Rectal smooth muscle tissue (tissue), 1 donor: ENCODE measurements around the gene WDR1.
"Not testable (repeated sequence)": the region's sequence is repeated elsewhere in the genome, so short reads cannot be mapped to it uniquely, and the experiment has no call there.

ENCODE experiments used
- H3K27ac ChIP-seq: one replicate; pipeline ENCODE4 v1.7.0; 2013; ENCODE audit warnings: low read depth, low read length, inconsistent platforms
- H3K27me3 ChIP-seq: one replicate; pipeline ENCODE4 v1.7.0; 2013; ENCODE audit warnings: low read length; ENCODE audit not compliant: control insufficient read depth, insufficient read depth
- H3K36me3 ChIP-seq: one replicate; pipeline ENCODE4 v1.7.0; 2013; ENCODE audit warnings: low read length; ENCODE audit not compliant: control insufficient read depth, insufficient read depth
- H3K4me1 ChIP-seq: one replicate; pipeline ENCODE4 v1.7.0; 2013; ENCODE audit warnings: low read length; ENCODE audit not compliant: control insufficient read depth, insufficient read depth
- H3K4me3 ChIP-seq: one replicate; pipeline ENCODE4 v1.7.0; 2013; ENCODE audit warnings: low read length
- H3K9ac ChIP-seq: one replicate; pipeline ENCODE4 v1.7.0; 2013; ENCODE audit warnings: low read length

WDR1 gene

DNA sequence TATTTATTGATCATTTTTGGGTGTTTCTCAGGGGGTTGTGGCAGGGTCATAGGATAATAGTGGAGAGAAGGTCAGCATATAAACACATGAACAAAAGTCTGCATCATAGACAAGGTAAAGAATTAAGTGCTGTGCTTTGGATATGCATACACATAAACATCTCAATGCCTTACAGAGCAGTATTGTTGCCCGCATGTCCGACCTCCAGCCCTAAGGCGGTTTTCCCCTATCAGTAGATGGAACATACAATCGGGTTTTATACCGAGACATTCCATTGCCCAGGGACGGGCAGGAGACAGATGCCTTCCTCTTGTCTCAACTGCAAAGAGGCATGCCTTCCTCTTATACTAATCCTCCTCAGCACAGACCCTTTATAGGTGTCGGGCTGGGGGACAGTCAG, 10.9 kb upstream of the WDR1 start:
- H3K36me3 ChIP-seq, H3K4me1 ChIP-seq, H3K27ac ChIP-seq, H3K9ac ChIP-seq, H3K4me3 ChIP-seq, H3K27me3 ChIP-seq: not testable (repeated sequence)

- H3K36me3 ChIP-seq = no peaks in the 10 kb centered on the region
- no peak overlapping the region for H3K9ac ChIP-seq
- no peak overlapping the region for H3K4me3 ChIP-seq
- no peak overlapping the region for H3K27ac ChIP-seq
- H3K27me3 ChIP-seq = no peaks in the 10 kb centered on the region
- H3K4me1 ChIP-seq = no peaks in the 10 kb centered on the region
These were observed 7.8 kb upstream of the WDR1 start for GRCh38 chr4:10124167-10124930.

GRCh38 chr4:10123227-10124101, 6.9 kb upstream of the WDR1 start:
- peaks cover 6% of the 10 kb centered on the region for H3K4me1 ChIP-seq
- H3K4me3 ChIP-seq = no peak overlapping the region
- H3K9ac ChIP-seq = no peak overlapping the region
- no peak overlapping the region for H3K27ac ChIP-seq
- H3K36me3 ChIP-seq = no peaks in the 10 kb centered on the region
- H3K27me3 ChIP-seq = no peaks in the 10 kb centered on the region

GRCh38 chr4:10122236-10122932, 5.8 kb upstream of the WDR1 start:
- peaks cover 2% of the 10 kb centered on the region for H3K36me3 ChIP-seq
- no peak overlapping the region for H3K27ac ChIP-seq
- H3K4me3 ChIP-seq = no peak overlapping the region
- H3K27me3 ChIP-seq = no peaks in the 10 kb centered on the region
- peaks cover 17% of the 10 kb centered on the region for H3K4me1 ChIP-seq
- no peak overlapping the region for H3K9ac ChIP-seq

DNA sequence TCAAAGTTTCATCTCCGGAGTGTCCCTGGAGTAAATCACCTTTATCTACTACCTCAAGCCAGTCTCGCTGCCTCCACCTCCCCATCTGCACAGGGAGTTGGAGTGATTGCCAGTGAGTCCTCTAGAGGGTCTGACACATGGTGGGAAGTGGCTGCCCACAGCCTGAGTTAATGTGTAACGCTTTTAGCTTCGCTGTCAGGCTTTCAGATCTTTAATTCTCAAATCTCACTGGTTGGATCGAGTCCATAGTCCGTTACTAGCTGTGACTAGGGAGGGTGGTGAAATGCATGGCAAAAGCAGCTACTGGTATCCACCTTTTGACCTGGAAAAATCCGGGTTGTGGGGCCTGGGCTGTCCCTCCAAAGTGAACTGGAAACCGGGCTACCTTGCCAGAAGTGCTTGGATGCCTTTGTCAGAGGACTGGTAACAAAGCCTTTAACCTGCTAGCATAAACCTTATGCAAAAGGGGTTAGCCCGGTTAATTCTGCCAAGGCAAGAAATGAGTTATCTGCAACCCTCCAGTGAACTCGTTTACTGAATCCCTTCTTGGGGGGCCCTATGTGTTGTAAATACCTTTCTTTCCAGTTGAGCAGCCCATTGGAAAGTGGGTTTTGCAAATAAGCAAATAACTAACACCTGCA, 5.1 kb upstream of the WDR1 start:
- Histone ChIP-seq H3K4me1 (peaks cover 18% of the 10 kb centered on the region), H3K27ac (no peak overlapping the region), H3K9ac (no peak overlapping the region), H3K4me3 (no peak overlapping the region), H3K27me3 (no peaks in the 10 kb centered on the region), H3K36me3 (peaks cover 2% of the 10 kb centered on the region)

- Histone ChIP-seq H3K9ac (no peak overlapping the region), H3K36me3 (peaks cover 2% of the 10 kb centered on the region), H3K27ac (no peak overlapping the region), H3K4me3 (no peak overlapping the region), H3K4me1 (peaks cover 18% of the 10 kb centered on the region), H3K27me3 (no peaks in the 10 kb centered on the region)
These were observed 4.5 kb upstream of the WDR1 start for GRCh38 chr4:10120943-10121567.

- no peak overlapping the region for H3K4me3 ChIP-seq
- no peak overlapping the region for H3K9ac ChIP-seq
- peak overlapping the region; percentile 99 for H3K27ac ChIP-seq
- H3K4me1 ChIP-seq = peaks cover 27% of the 10 kb centered on the region
- no peaks in the 10 kb centered on the region for H3K27me3 ChIP-seq
- peaks cover 6% of the 10 kb centered on the region for H3K36me3 ChIP-seq
These were observed 3.2 kb upstream of the WDR1 start for GRCh38 chr4:10119773-10120172.

DNA sequence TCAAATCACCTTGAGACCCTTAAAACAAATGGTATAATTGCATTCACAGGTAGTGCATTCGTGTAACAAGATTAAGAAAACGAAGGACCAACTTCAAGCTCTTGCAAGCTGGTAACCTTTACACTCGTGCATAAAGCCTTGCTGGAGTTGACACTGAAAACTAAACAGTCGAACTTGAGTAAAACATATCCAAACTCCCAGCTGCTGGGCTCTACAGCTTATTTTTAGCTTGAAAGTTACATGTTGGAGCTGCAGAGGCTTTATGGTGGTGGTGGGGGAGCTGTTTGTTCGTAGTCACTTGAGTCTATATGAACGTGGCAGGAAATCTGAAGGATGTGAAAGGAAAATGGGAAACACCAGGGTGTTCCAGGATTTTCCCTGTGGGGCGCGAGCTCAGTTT, 2.7 kb upstream of the WDR1 start:
- peaks cover 32% of the 10 kb centered on the region for H3K4me1 ChIP-seq
- H3K4me3 ChIP-seq = no peak overlapping the region
- H3K9ac ChIP-seq = peak overlapping the region; percentile 2
- peak overlapping the region; percentile 99 for H3K27ac ChIP-seq
- peaks cover 11% of the 10 kb centered on the region for H3K36me3 ChIP-seq
- H3K27me3 ChIP-seq = no peaks in the 10 kb centered on the region

GRCh38 chr4:10118048-10119004, 1.7 kb upstream of the WDR1 start:
- H3K27me3 ChIP-seq = no peaks in the 10 kb centered on the region
- H3K4me3 ChIP-seq = peak overlapping the region; percentile 84
- peaks cover 19% of the 10 kb centered on the region for H3K36me3 ChIP-seq
- H3K4me1 ChIP-seq = peaks cover 40% of the 10 kb centered on the region
- H3K9ac ChIP-seq = peak overlapping the region; percentile 2
- peak overlapping the region; percentile 99 for H3K27ac ChIP-seq

DNA sequence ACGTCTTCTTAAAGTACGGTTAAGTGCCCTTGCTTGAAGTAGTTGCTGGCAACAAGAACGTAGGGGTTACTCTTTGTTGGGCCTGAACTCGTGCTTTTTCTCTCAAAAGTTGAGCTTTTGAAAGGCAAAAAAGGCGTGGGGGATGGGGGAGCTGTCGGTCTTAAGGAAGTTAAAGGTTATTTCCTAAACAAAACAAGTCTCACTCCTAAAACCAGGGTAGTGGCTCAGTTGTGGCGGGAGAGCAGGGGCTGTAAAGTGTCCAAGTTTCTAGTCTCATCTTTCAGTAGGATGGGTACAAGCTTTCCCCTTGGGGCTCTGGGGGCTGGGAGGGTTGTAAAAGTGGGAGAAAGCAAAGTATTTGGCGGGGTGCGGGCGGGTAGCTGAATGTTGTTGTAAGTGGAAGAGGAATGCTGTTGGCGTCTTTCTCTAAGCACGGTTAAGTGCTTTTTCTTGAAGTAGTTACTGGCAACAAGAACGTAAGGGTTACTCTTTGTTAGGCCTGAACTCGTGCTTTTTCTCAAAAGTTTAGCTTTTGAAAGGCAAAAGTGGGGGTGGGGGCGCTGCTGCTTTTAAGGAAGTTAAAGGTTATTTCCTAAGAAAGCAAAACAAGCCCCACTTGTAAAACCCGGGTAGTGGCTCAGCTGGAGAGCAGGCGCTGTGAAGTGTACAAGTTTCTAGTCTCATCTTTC, 904 bp upstream of the WDR1 start:
- H3K4me1 ChIP-seq = peaks cover 46% of the 10 kb centered on the region
- peaks cover 27% of the 10 kb centered on the region for H3K36me3 ChIP-seq
- H3K4me3 ChIP-seq = peak overlapping the region; percentile 84

More for the DNA sequence above, 904 bp upstream of the WDR1 start:
- Histone ChIP-seq H3K27me3 (no peaks in the 10 kb centered on the region), H3K27ac (peak overlapping the region; percentile 99), H3K9ac (peak overlapping the region; percentile 91)
